ENCODE measurements around the gene ERI3.
A peak's percentile ranks its signal among the peaks of the same experiment; 100 is the strongest.

ERI3 gene

DNA sequence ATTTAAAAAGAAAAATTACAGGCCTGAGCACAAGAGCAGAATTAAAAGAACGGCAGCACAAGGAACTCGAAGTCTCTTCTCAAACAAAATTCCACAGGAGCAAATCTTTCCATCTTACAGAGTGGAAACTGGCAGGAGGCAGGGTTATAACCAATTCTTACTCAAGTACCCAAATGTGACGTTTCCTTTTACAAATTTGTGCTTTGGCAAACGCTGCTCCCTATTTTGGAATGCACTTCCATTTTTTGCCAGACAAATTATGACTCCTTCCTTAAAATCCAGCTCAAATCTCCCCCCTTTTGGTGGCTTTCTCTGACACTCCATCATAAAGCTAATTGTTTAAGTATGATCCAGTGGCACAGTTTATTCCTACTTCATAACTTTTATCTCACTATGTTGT, 7.8 kb downstream of the ERI3 start:
- no peak for DNase-seq

DNA sequence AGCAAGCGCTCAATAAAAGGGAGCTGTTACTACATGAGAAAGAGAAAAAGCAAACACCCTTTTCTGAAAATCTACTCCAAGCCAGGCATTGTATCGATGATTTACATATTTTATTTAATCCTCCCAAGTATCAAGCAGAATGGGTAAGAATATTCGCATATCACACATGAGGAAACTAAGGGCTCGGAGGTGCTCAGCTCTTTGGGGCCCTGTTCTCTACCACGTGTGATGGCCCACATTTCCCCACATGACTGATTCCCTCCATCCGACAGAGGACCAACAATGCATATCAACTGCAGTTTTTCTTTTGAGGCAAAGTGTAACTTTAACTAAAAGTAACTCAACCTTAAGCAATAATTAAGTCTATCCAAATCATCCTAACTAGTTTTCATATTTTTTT, 8.2 kb downstream of the ERI3 start:
- DNase-seq = no peak

DNA sequence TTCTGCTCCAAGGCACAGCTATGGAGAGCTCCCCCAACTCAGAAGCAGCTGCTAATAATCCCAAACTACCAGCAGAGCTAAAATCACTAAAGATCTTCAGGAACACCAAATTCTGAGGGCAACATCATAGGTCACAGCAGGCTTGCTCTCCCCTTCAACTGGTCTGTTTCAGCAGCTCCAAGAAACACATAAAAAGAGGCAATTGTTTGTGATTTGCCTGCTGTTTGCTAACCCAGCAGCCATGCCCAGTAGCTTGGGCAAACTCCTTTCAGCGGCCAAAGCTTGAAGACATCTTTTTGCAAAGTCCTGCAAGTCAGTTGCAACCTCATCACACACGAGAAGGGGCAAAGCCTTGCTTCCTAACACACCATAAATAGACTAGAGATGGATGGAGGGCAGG, 8.9 kb downstream of the ERI3 start:
- no peak for DNase-seq

DNA sequence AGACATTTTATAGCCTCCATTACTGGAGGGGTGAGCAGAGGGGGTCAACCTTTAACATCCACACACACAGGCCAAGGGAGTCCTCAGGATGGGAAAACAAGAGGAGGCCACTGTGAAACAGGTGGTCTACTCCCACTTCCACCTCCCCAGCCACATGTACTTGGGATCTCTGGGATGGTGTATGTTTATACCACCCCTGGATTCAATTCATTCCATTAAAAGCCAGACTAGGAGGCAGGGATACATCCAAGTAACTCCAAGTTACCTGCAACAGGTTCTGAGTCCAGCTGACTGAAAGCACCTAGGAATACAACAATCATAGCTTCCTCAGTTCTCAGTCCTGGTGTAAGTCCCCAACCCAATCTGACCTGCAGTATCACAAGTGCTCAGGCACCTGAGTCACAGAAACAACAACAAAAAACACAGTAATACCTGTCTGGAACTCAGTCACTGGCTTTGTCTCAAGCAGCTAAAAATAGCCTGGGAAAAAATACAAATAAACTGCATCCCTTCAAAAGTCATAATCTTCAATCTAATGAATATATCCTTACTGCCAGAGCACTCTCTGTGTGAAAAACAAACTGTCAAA, 9.8 kb downstream of the ERI3 start:
- no peak for DNase-seq

DNA sequence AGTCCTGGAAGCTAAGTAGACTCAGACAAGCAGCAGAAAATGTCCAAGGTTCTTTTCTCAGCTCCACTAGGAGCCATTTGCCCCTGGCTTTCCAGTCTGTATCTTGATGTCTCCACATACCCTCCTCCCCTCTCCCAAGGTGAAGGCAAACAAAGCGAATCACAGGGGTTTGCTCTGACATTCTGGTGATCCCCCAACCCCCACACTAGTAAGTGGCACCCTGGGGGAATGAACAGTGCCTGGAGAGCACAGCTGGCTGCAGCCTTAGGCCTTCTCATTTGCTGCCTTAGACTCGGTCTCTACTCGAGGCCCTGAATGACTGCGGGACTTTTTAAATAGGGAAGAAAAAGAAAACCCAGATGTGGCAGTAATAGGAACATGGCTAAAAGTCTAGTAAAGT, 15.3 kb downstream of the ERI3 start:
- DNase-seq = no peak

DNA sequence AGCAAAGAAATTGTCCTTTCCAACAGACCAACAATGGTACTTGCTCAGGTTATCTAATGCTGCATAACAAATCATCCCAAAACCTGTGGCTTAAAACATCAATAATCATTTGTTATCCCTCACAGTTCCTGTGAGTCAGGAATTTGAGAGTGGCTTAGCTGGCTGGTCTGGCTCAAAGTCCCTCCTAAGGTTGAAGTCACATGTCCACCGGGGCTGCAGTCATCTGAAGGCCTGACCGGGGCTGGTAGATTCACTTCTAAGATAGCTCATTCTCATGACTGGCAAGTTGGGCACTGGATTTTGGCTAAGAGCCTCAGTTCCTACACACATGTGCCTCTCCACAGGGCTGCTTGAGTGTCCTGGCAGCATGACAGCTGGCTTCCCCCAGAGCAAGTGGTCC, 16.9 kb downstream of the ERI3 start:
- DNase-seq = no peak

DNA sequence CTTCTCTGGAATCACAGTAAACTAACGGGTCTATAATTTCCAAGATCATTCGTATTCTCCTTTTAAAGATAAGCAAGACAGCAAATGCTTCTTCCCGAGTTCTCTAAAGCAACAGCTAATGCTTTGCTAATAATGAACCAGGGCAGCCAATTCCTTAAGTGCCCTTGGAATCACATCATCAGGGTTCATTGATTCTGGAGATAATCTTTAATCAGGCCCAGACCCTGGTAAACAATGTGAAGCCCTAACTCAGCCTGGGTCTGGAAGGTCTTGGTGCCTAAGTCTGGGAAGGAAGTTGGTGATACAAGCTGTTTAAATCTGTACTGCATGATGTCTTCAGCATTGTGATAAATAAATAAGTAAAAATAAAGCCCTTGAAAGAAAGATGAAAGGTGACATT, 18.4 kb downstream of the ERI3 start:
- no peak for DNase-seq

DNA sequence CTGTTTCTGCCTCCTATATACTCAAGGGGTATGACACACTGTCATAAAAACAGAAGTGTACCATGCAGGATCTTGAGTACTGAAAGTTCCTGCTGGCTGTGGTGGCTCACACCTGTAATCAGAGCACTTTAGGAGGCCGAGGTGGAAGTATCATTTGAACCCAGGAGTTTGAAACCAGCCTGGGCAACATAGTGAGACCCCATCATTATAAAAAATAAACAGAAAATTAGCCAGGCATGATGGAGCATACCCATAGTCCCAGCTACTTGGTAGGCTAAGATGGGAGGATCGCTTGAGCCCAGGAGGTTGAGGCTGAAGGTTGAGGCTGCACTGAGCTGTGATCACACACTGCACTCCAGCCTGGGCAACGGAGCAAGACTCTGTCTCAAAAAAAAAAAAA, 20.1 kb downstream of the ERI3 start:
- DNase-seq = no peak

DNA sequence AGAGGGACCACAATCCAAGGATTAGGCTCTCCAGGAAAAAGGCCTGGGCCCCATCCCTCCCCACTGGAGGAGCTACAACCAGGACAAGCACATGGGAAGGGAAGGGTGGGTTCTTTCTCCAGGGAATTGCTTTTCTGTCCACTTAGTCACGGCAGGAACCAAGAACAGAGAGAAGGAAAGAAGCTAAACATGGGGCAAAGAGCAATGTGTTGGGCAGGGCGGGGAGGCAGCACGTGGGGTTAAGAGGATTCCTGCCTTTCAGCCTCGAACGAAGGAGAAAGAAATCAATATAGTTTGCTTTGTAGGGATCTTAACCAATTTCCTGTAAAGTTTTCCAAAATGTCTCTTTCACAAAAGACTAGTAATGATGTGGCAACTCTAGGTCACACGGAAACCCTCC, 21.7 kb downstream of the ERI3 start:
- DNase-seq = no peak

DNA sequence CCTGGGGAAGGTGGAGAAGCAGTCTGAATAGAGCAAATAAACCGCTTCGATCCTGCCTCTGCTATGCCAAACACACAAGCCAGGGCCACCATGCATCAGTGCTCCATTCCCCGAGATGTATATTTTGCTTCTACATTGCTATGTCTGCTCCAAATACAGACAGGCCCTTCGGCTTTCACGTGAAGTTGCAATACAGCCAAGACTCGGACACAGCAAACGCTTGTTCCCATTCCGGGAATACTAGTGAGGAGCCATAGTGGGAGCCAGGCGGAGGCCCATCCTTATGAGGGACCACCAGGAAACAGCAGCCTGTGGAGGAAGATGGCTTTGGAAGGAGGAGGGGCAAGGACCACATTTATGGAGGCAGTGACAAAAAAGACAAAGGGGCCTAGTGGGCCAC, 22.6 kb downstream of the ERI3 start:
- no peak for DNase-seq

DNA sequence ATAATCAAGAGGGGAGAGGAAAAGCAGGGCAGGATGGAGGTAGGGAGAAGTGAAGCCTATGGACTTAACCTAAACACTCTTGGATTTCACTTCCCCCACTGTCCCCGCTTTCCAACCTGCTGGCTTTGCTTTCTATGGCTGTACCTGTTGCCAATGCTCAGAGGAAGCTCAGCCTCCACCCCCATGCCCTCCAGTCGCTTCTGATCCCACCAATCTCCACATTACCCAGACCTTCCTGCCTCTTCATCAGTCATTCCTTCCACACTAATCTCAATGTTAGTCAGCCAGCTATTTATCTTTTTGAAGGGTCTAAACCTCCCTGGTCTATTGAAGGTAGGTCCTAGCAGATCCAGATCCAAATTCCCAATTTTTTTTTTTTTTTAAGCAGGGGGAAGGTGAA, 24.1 kb downstream of the ERI3 start:
- no peak for DNase-seq

DNA sequence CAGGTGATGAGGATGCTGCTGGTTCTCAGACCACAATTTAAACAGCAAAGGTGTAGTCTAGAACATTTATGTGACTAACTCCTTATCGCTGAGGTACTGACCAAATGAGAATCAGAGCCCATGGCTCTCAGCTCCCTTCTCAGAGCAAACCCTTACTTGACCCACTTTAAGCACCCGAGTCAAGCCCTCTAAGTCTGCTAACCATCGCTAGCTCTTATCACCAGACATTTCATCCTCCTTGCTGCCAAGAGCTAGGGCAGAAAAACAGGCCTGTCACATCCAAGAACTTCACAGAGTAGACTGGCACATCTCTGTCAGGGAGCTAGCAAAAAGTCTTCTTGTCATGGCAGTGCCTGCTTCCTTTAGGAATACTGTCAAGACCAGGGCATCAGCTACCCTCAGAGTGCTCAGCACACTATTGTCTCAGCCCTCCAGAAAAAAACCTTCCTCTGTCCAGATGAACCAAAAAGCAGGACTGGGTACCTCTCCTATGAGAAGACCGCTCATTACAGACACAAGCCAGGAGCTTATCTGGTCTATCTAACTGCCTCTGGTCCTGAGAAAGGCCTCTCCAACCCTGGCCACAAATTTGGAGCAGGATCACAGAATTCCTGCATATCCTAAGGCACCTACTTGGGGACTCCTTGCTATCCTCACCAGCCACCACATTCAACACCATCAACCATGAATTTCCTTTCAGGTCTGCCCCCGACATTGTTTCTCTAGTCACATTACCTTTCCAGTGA, 26.2 kb downstream of the ERI3 start:
- no peak for DNase-seq

DNA sequence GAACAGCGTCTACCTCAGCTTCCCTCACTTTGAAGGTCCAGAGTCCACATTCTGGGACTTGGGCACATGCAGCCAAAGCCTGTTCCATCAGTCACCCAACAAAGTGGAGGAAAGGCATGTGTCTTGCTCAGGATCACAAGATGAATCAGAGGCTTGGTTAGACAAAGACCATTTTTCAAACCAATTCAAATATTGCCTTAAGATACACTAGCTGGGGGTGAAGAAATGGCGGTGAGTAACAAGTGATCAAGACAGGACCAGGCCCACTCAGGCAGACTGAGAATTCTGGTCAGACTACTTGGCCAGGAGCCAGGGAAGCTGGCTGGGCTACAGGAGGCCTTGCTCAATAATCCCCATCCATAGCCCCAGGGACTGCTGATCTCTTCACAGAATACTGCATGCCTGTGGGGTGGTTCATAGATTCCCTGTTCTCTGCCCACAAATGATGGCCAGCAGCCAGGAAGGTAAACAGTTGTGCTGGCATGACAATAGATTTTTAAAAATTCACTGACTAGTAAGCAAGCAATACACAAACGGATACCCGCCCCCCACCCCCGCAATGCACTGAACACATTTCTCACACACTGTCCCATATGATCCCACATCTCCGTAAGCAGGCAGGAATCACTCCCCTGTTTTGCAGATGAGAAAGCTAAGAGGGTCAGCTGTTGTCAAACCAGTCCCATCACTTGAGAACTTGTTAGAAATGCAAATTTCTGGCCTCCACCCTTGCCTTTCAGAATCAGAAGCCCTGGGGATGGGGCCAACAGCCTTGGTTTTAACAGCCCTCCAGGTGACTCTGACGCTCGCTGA, 27.2 kb downstream of the ERI3 start:
- DNase-seq = no peak

DNA sequence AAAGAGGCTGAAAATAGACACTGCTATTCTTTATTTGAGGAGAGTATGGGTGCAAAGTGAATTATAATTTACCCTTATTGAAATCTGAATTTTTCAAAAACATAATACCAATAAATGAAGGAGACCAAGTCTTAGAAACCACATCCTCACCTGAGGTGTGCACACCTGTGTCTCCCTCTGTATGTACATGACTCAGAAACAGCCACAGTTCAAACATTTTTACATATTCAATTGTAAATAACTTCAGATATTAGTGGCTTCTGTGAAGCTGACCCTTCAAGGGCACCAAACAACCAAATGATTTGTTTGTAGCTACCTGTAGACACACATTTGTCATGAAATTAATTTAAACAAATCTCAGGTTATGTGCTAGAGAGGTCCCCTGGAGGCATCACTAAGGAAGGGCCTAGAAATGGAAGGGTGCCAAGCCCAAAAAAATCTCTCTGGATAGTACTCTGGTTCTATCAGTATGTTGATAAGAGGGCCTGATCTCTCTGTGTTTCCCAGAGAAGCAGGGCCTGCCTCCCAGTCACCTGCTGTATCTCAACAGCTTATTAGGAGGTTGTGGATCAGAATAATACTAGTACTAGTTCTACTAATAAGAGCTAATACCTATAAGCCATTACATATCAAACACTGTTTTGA, 28.1 kb downstream of the ERI3 start:
- no peak for DNase-seq

DNA sequence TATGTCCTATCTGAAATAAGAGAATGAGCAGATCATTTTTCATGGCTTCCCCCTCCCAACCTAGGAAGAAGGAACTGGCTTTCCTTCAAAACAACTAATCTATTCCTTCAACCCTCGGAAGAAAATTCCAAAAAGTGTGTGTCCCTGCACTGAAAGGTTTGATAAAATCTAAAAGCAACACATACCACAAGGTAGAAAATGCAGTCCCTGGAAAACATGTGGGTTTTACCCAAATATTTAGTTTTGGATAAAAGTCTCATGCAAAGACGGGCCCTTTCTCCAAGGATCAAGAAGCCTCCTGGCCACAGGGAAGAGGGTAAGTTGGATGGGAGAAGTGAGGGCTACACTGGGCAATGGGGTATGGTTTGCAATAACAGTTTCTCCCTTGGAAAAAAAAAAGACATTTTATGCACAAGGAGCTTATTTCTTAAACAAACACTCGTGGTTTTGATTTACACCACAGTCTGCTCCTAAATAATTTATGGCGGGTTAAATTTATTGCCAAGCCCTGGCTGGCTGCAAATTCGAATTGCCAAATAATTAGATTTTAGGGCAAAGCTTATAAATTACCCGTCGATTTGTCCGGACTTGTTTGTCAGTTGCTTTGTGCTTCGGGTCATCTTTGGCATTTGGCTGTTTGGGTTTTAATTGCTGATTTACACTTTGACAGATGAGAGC, 28.9 kb downstream of the ERI3 start:
- DNase-seq = no peak

DNA sequence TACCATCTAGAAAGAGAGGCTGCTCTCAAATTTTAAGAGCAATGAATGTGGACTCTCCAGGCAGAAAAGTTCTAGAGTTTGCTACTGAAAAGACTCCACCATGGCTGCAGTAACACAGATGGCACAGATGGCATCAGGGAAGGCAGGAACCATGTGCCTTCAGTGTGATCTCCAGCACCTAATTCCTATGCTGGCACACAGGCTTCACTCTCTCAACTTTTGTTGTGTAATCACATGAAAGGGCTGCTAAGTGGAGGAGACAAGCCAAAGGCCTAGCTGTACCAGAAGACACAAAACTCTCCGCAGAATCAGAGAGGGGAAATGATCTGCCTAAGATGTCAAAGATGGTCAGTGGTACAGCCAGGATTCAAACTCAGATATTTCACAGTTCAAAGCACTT, 31.1 kb downstream of the ERI3 start:
- no peak for DNase-seq

DNA sequence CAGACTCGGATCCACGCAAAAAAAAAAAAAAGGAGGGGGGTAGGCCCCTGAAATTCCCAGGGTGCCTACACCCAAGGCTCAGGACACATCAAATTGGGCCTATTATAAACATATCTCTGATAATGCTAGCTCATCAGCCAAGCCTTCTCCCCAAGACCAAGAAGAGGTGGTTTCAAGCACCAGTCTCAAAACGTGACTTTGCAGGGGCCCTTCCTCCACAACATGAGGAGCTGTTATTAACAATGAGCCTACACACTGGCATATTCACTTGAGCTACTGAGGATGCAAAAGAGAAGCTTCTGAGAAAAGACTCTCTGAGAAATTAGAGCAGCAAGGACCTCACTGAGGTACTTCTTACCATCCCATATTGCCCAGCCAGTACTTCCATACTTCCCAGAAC, 32.7 kb downstream of the ERI3 start:
- no peak for DNase-seq

DNA sequence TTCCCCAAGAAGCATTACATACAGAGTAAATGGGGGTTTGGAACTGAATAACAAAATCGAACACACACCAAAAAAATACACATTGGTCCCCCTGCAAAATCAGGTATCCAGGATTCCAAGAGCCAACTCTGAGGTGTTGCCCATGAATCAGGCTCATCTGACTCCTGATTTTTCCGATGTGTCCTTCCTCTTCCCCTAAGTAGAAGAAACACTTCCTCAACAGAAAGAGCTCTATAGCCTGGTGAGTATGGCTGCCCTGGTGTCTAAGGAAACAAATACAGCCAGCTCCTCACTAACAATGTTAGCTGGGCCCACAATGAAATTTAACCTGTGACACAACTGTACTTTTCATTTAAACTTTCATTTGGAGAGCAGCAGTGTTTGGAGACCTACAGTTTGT, 33.6 kb downstream of the ERI3 start:
- no peak for DNase-seq

DNA sequence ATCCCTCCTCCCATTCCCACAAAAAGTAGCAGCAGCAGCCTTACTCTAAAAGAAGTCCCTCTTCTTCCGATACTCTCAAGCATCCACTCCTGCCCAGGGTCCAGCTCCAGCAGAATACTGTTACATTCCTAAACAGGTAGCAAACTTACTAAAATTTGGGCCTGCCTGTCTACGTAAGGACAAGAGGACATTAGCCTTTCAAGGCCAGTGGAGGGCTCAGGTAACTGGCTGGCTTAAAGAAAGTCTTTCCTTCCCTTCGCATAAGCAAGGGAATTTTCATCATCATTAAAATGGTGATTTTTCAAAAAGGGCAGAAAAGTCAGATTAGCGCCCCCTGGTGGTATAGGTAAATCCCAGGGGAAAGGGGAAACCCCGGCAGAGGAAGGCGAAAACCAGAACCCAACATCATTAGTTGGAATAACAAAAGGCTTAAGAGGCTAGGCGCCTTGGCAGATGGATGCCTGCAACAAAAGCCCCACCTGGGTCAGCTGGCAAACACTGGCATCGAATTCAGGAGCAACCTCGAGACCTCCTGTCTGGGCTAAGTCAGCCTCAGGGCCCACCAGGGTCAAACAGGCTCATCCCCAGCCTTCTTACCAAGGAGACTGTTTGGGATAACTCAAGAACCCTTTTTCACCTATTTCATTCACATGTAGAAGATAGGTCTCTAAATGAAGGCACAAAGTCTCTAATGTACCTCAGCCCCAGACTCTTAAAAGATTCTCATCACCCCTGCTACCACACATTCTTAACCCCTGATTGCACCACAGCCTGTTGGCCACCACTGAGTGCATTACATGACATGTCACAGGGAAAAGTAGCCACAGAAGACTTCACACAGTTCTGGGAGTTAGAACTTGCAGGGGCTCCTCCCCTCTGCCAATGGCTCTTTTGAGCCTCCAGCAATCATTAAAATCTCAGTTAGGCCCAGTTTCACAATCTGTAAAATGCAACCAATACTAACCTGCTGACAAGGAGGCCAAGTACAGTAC, 36.7 kb downstream of the ERI3 start:
- DNase-seq = peak; percentile 38

DNA sequence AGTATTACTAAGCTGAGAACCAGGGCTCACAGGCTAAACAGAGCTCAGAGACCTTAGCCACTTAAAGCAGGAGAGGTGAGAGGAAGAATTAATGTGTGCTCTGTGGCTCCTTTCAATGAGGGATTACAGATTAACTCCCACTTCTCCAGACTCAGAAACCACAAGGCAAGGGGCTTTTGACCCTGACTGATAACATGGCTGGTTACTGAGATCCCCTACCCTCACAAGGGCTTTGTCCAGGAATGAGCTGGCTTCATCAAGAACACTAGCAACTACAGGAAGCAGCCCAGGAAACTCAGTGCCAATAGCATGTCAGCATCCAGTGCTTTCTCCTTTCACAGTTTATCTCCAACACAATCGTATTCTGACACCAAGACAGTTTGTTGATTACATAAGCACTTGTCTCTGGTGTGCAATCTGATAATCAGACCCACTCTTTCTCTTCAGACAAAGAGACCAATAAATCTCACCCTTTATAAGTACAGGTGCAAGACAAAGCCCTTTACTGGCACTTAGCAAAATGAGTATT, 38.8 kb downstream of the ERI3 start:
- no peak for DNase-seq

DNA sequence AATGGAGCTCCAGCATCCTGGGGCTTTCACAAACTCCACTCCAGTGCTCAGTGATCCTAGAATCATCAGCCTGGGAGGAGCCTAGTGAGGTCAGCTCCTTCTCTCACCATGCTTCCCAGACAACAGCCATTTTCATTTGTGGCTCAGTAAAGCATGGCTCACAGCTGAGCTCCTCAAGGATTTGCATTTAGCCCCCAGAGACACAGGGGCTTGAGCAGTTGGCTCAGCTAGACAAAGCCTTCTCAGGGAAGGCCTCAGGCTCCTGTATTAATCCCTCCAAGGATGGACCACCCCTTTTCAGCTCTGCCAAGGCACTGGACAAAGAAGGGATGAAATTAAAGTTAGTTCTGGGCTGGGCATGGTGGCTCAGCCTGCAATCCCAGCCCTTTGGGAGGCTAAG, 39.5 kb downstream of the ERI3 start:
- DNase-seq = no peak

DNA sequence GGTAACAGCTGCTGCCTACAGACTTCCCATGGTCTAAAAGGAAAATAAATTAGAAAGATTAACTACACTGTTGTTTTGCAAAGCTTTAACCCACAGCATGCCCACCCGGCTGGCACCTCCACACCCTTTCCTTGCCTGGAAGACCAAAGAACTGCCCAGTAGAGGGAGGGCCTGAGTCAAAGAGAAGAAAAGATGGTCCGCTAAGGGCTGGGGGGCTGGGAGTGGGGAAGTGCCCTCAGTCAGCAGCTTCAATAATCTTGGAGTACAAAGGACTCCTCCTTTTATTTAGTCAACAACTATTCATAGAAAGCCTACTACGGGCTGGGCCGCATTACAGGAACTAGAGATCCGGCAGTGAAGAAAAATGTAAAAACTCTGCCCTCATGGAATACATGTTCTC, 40.6 kb downstream of the ERI3 start:
- DNase-seq = no peak
